GM18505 (cell line): Measurements from ENCODE around the gene POMP.

Source experiments
- ATAC-seq: cut with Tn5 transposase; IDR thresholded peaks from one replicate; pipeline ENCODE4 v1.9.1; 2021; ENCODE audit not compliant: unreplicated experiment
- POLR2A ChIP-seq: IDR thresholded peaks from 4 replicates; pipeline ENCODE4 v1.6.1; 2011; ENCODE audit warnings: borderline replicate concordance; ENCODE audit not compliant: insufficient read depth, insufficient read length; ENCODE audit errors: extremely low read depth

Gene POMP

GRCh38 chr13:28723806-28724205 is 64.9 kb downstream of the POMP start:
- no peak for ATAC-seq
- TF ChIP-seq POLR2A: no peak

- no peak for ATAC-seq
- no peak for TF ChIP-seq POLR2A
These were observed 66.2 kb downstream of the POMP start for GRCh38 chr13:28725046-28725610.
